Gastroesophageal sphincter (tissue), 4 donors: ENCODE measurements around the gene PTPRD. TPM values are rescaled to one million over a fixed set of nuclear protein-coding genes. Genes with fewer than 3 reads are reported as not detected.

Source experiments
- ATAC-seq: fragments of 150-250 bp; one replicate; pipeline ENCODE4 v1.9.1; 2016; ENCODE audit warnings: mild to moderate bottlenecking, moderate library complexity
- H3K27ac ChIP-seq, 4 donors: fragments of 200-600 bp; sonication (generic) in 3 of 4; 1 replicate in 3 of 4; 2 replicates in 1 of 4; pipeline ENCODE4 v1.5.1; 2016 to 2019
- H3K27me3 ChIP-seq: fragments of 200-600 bp; sonication (generic); one replicate; pipeline ENCODE4 v1.5.1; 2019
- H3K36me3 ChIP-seq, 2 donors: fragments of 200-600 bp; sonication (generic); one replicate each; pipeline ENCODE4 v1.5.1; 2019; ENCODE audit warnings: control low read depth in 1 of 2
- H3K4me1 ChIP-seq, 3 donors: fragments of 200-600 bp; sonication (generic); 1 replicate in 2 of 3; 2 replicates in 1 of 3; pipeline ENCODE4 v1.5.1; 2016 to 2019; ENCODE audit warnings: control low read depth in 2 of 3
- H3K4me3 ChIP-seq, 2 donors: fragments of 200-600 bp; sonication (generic); one replicate each; pipeline ENCODE4 v1.5.1; 2019; ENCODE audit warnings: mild to moderate bottlenecking in 1 of 2, moderate library complexity in 1 of 2
- H3K9me3 ChIP-seq, 3 donors: fragments of 200-600 bp; sonication (generic); one replicate each; pipeline ENCODE4 v1.5.1; 2017 to 2019; ENCODE audit warnings: control low read depth in 2 of 3
- EP300 ChIP-seq: sonication (generic); formaldehyde crosslinking; IDR thresholded peaks from one replicate; pipeline ENCODE4 v1.6.1; 2017; ENCODE audit warnings: antibody characterized with exemption, mild to moderate bottlenecking
- POLR2A ChIP-seq, 2 donors: fragments of 450-650 bp; IDR thresholded peaks; one replicate each; pipeline ENCODE4 v1.6.1; 2017; ENCODE audit warnings: antibody characterized with exemption in 2 of 2, mild to moderate bottlenecking in 2 of 2, moderate library complexity in 1 of 2
- POLR2AphosphoS5 ChIP-seq: sonication (generic); formaldehyde crosslinking; IDR thresholded peaks from one replicate; pipeline ENCODE4 v1.6.1; 2017; ENCODE audit warnings: antibody characterized with exemption
- WGBS, 2 donors: methylation state at CpG; one replicate each; pipeline ENCODE4 v1.1.5; 2018; ENCODE audit warnings: low coverage in 1 of 2; 5-methylcytosine and 5-hydroxymethylcytosine counted together
- total RNA-seq, 4 donors: library from RNA; depleted of rRNA; stranded (reverse); fragments of >200 nt; gene quantifications; one replicate each; pipeline ENCODE4 v1.1.0, GENCODE V29; 2016
- TF ChIP-seq, protein P1 (sequence below), 4 experiments: fragments of 200-600 bp in 2 of 4; fragments of 450-650 bp in 2 of 4; sonication (generic) in 1 of 4; IDR thresholded peaks; one replicate each; pipeline ENCODE4 v1.5.1; 2017 to 2019; ENCODE audit warnings: antibody characterized with exemption in 4 of 4, mild to moderate bottlenecking in 2 of 4, moderate library complexity in 2 of 4

The PTPRD gene
- total RNA-seq, 4 donors from 2014 or later: 3.5 to 53.9 (median 15.8) TPM

DNA sequence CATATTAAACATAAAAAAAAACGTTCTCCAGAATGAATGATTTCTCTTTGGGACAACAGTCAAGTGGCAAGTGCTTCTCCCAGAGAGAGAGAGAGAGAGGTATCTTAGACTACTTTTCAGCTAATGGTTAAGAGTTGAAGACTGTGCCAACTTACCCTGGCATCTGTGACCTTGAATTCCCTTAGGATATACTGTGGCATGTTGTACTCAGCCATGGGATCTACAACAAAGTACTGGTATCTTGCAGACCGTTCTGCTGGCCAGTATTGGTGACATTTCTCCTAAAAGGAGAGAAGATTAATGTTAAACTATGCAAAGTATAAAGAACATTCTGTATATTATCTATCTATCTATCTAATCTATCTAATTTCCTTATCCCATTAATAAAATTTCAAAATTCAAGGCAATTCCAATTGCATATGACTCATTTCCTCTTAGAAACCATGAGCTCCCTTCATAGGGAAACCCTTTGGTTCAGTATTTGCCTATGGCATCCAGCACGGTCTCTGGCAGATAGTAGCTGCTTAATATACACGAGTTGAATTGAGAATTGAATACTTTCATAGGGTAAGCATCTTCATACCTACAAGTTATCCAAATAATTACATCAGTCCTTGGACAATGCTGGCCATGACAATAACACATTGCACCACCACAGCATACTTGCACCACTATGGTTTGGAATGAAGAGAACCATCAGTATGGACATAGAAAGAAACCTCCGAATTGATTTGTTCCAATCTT lies 2273.9 kb downstream of the PTPRD start:
- ATAC-seq: no peak

DNA sequence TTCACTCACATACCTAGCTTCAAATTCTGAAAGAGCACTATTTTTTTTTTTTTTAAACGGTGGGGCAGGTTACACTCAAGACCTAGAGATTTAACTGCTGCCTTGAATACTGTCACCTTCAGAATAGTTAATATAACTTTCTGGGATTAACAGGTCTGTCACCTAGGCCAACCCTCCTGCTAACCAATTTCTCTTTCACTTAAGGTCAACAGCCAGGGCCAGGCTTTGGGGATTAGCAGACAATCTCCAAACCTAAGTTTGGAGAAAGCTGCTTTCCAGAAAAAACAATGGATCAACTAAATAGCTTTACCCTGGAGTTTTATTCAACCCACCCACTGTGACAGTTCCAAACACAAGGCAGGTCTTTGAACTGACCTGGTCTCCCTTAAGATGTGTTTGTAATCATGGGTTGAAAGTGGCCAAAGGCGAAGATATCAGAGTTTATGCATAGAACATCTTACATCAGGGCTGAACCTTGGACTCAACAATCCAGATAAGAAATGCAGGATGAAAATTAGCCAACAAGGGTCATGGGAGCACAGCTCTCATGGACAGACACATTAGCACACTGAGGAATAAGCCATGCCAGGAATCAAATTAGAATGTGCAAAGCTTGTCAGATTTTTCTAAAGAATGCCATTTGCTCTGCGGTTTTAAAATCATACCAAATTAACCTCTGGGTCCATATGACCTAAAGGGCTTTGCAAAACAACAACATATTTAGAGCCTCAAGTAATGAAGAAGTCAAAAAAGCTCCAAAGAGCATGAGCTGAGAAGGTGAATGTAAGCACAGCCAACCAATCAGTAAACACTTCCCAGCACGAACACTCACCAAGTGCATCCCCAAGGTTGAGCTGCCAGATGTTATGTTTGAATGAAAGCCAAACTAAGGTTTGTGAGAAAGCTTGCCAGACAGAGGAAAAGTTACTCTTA lies 2274.7 kb downstream of the PTPRD start:
- ATAC-seq: no peak
- no peaks in the 10 kb centered on the region for H3K27me3 ChIP-seq
- WGBS, 2 donors: 23 to 75% methylated on average over 3 of the region's 4 CpGs
- peaks cover 0 to 11% (median 0%) of the 10 kb centered on the region in 3 donors for H3K4me1 ChIP-seq
- TF ChIP-seq POLR2A (IDR thresholded peaks at IDR 0.05) (no peak), EP300 (no peak), POLR2AphosphoS5 (no peak)
- TF ChIP-seq, protein P1, sequence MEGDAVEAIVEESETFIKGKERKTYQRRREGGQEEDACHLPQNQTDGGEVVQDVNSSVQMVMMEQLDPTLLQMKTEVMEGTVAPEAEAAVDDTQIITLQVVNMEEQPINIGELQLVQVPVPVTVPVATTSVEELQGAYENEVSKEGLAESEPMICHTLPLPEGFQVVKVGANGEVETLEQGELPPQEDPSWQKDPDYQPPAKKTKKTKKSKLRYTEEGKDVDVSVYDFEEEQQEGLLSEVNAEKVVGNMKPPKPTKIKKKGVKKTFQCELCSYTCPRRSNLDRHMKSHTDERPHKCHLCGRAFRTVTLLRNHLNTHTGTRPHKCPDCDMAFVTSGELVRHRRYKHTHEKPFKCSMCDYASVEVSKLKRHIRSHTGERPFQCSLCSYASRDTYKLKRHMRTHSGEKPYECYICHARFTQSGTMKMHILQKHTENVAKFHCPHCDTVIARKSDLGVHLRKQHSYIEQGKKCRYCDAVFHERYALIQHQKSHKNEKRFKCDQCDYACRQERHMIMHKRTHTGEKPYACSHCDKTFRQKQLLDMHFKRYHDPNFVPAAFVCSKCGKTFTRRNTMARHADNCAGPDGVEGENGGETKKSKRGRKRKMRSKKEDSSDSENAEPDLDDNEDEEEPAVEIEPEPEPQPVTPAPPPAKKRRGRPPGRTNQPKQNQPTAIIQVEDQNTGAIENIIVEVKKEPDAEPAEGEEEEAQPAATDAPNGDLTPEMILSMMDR (IDR thresholded peaks at IDR 0.05): no peak
- H3K9me3 ChIP-seq: no peaks in the 10 kb centered on the region
- H3K36me3 ChIP-seq: no peaks in the 10 kb centered on the region
- H3K4me3 ChIP-seq: no peak overlapping the region
- no peak overlapping the region for H3K27ac ChIP-seq

More for the DNA sequence above, 2273.9 kb downstream of the PTPRD start:
- Histone ChIP-seq H3K4me3 (no peak overlapping the region), H3K36me3 (no peaks in the 10 kb centered on the region), H3K4me1 (peaks cover 0 to 11% (median 0%) of the 10 kb centered on the region in 3 donors), H3K27ac (no peak overlapping the region), H3K9me3 (no peaks in the 10 kb centered on the region), H3K27me3 (no peaks in the 10 kb centered on the region)
- 53 to 66% methylated on average over 3 to 5 of the region's 5 CpGs for WGBS, 2 donors
- TF ChIP-seq EP300 (no peak), POLR2AphosphoS5 (no peak), POLR2A (IDR thresholded peaks at IDR 0.05) (no peak)
- TF ChIP-seq, protein P1 (IDR thresholded peaks at IDR 0.05): no peak

DNA sequence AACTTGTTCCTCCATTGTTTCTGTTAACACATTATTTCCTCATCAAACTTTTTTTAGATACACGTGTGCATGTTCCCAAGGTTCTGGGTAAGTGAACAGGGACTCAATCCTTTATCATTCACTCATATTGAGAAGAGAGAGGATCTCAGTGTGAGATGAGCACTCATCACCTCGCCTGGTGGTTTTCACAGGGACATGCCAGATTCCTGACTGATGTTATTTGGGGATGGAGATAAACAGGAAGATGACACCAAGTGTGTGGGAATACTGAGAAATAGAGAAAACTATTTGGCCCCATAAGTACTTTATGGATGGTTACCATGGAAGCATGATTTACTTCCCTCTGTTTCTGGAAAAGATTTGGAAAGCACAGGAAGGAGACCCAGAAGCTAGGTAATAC lies 2279.9 kb downstream of the PTPRD start:
- H3K27ac ChIP-seq: no peak overlapping the region

DNA sequence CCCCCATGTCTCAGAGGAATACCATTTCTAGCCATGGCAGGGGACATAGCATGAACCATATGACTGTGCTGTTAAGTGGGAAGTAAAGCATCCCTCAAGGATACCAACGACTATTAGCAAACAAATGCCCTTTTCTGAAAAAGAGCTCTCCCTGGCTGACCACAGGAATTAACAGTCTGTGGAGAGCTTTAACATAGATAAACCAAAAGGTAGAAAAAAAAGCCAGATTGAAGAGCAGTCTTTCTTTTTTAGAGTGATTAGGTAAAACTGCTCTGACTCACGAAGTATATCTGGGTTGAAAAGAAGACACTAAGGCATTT lies 2280.5 kb downstream of the PTPRD start:
- Histone ChIP-seq H3K36me3 (no peaks in the 10 kb centered on the region), H3K27me3 (no peaks in the 10 kb centered on the region), H3K27ac (no peak overlapping the region), H3K4me3 (no peak overlapping the region), H3K9me3 (no peaks in the 10 kb centered on the region), H3K4me1 (no peaks in the 10 kb centered on the region)
- WGBS, 2 donors: 25 to 90% methylated on average over 1 to 2 of the region's 2 CpGs
- TF ChIP-seq POLR2A (IDR thresholded peaks at IDR 0.05) (no peak), EP300 (no peak), POLR2AphosphoS5 (no peak)
- TF ChIP-seq, protein P1 (IDR thresholded peaks at IDR 0.05): no peak
- ATAC-seq: no peak

More for the DNA sequence above, 2279.9 kb downstream of the PTPRD start:
- ATAC-seq: no peak
- Histone ChIP-seq H3K9me3 (no peaks in the 10 kb centered on the region), H3K36me3 (no peaks in the 10 kb centered on the region), H3K4me3 (no peak overlapping the region), H3K27me3 (no peaks in the 10 kb centered on the region), H3K4me1 (no peaks in the 10 kb centered on the region)
- WGBS, 2 donors: 74 to 100% methylated on average over 1 to 2 of the region's 2 CpGs
- TF ChIP-seq POLR2A (IDR thresholded peaks at IDR 0.05) (no peak), EP300 (no peak), POLR2AphosphoS5 (no peak)
- TF ChIP-seq, protein P1 (IDR thresholded peaks at IDR 0.05): no peak
